Activated CD4-positive, alpha-beta T cell treated with anti-CD3 and anti-CD28 coated beads, Interleukin-2, Interleukin-4, amounts not matched to agents 100 ng/mL and 50 ng/mL, durations not matched to agents 16 hours and 8 hours (primary cell): ENCODE data around the gene SARDH.

Source experiments
- DNase-seq: peaks from one replicate; pipeline ENCODE4 v3.0.0-alpha.2; 2020; ENCODE audit warnings: low spot score

SARDH gene

DNA sequence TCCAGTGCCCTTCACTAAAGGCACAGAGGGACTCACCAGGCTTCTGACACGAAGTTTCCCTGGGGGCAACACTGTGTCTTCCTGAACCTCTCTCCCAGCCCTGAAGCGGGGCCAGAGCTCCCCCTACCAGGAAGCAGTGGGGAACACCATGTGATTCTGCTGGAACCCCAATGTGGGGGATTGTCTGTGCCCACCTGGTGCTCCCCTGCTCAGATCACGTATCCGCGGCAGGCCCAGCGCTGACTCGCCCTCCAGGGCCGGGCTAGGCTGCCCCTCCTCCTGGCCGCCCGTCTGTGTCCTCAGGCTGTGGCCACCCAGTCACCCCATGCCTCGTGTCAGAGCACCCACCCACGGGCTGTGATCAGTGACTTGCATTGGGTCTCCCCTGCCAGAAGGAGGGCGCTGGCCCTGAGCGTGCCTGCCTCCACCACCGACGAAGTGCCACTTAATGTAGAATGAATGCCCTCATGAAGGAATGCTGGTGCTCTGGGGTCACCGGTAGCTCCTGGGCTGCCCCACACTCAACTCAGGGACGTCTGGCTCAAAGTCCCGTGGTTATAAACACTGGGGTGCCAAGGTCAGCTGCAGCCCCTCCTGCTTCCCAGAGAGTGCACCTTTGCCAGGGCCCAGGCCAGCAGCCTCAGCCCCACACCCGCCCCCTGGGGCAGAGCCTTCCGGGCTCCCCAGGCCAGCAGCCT, 22.1 kb downstream of the SARDH start:
- DNase-seq, result no peak

DNA sequence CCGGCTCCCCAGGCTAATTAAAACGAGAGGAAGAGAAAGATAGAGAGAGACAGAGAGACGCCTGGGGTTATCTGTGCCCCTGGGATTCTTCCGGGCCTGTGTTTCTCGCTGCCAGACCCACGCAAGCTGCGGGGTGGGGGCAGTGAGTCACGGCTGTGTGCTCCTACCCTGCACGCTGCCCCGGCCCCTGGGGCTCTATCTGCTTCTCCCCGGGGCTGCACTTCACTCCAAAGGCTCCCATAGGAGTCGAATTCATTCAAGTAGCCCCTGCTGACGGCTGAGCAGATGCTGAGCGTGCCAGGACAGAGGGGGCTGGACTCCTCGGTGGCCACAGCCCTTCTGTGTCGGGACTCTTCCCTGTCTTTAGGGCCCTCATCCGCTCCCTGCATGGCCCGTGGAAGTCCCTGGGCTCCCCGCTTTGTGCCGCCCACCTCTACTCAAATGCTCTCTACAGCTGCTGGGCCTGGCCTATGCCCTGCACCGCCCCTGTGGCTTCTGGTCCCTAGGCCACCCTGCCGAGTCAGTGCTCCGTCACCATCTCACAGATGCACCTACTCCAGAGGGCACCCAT, 22.8 kb downstream of the SARDH start:
- DNase-seq, result no peak

DNA sequence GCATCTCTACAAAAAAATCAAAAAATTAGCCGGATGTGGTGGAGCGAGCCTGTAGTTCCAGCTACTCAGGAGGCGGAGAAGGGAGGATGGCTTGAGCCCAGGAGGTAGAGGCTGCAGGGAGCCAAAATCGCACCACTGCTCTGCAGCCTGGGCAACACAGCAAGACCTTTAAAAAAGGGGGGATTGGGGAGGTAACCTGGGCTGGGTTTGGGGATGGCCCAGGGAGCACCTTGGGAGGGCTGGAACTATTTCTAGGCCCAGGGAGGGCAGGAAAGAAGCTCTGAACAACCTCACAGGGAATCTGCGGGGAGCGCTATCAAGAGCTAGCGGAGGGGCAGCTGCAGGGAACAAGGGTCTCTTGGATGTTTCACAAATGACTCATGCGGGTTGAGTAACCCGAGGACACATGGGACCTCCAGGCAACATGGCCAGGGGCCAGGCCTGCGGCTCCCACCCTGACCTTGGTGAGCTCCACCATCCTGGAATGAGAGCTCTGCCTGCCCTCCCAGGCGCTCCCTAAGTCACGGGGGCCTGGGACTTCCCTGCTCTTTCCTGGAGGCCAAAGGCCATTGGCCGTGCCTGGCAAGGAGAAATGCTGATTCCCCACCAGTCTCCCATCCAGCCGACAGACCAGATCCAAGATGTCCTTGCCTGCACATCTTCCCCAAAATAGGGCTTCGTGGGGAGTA, 23.4 kb downstream of the SARDH start:
- DNase-seq, result no peak

DNA sequence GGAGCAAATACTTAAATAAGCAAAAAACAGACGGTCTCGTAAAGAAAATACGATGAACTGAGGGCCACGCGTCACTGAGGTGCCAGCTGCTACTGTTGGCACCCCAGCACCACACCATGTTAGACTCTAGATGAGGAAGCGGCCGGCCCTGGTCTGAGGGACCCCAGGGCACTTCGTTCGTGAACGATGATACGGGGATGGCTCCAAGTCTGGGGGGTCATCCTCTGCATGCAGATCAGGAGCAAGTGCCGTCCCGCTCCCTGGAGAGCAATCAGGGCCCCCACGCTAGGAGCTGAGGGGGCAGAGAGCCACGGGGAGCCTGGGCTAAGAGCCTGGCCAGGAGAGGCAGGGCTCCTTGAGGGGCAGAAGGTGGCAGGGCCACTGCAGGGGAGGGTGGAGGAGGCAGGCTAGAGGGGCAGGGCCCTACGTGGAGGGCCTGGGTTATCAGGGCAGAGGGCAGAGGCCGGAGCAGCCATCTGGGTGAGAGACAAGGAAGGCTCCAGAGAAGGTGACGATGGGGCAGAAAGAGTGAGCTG, 24.1 kb downstream of the SARDH start:
- no peak for DNase-seq

DNA sequence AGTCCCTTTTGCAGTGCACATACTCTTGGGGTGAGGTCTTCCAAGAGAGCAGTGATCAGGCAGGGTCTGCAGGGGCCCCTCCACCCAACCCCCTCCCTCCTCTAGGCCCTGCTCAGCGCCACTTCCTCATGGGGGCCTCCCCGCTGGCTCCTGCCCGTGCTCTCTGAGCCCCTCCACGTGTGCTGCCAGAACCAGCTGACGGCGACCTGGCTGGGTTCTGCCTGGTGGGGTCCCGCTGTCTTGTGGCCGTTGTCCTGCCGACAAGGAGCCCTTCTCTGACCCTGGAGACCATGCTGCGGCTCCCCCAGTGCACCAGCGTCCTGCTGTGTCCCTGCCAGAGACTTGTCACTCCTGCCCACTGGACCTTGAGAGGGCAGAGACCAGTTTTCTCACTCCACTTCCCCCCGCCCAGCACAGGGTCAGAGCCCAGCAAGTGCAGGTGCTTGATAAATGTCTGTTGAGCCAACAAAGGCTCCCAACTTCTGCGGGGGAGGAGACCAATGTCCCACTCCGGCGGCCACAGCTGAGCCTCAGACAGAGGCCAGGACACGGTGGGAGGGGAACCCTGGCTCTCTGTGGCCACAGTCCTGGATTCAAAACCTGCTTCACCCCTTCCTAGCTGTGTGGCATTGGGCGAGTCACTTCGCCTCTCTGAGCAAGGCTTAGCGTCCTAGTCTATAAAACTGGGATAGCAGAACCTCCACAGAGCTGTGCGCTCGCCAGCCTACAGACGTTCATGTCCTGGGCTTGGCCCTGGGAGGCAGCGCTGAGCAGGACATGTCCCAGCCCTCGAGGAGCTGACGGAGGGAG, 24.8 kb downstream of the SARDH start:
- no peak for DNase-seq

DNA sequence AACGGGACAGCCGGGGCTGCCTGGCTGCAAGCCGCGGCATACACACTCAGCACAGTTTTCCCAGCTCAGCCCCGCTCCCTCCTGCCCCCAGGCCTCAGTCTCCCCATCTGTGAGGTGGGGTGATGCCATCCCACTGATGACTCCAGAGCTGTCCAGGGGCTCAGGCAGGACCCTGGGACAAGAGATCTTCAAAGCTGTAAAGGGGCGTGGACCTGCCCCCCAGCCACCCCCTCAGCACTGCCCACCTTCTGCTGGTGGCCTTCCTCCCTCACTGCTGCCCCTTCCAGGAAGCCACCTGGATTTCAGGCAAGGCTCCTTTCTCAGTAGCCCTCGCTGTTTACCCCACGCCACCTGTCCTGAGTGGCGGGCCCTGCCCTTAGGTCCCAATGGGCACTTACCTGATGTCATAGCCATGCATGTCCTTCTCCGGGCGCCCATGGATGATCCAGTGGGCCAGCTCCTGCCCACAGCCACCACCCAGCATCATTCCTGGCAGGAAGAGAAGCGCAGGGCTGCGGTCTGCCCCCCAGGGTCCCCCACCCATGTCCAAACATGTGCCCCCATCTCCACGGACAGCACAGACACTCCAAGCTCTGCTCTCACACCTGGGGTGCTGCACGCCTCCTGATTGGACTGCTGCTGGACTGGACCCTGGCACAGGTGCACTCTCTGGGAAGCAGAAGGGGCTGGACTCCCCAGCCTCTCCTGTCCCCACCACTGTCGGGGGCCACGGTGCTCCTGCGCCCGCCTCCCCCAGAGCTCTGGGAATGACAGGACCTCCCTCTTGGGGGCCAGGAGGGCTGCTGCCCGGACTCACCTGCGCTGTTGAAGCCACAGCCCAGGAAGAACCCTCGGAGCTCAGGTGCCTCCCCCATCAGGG, 25.7 kb downstream of the SARDH start:
- no peak for DNase-seq

DNA sequence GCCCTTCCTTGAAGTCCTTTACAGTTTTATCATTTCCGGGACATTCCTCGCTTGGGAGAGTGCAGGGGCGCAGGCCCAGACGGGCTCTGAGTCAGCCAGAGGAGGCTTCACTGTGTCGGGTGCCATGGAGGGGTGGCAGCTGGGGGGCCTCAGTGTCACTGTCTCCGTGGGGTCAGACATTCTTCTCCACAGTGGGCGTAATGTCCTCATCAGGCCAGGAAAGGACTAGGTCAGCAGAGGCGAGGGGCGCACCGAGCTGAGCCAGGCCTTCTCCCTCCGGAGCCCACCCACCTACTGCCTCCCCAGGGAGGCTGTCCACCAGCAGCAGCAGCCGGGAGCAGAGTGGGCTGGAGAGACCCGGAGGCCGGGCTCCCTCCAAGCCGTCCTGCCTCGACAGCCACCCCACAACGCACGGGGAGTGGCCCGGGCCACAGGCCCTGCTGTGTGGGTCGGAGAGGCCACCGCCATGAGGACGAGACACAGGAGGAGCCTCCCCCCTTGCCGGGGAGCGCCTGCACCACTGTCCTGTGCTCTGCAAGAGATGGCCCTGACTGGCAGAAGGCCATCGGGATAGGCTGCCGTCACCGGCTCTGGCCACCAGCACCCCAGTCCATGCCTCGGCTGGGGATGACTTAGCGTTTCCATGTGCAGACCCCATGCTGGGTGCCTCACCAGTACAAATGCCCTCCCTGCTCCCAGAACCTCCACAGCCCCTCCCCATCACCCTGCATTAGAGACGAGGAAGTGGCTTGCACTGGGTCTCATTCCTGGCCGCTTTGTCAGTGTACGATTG, 26.5 kb downstream of the SARDH start:
- DNase-seq, result no peak

DNA sequence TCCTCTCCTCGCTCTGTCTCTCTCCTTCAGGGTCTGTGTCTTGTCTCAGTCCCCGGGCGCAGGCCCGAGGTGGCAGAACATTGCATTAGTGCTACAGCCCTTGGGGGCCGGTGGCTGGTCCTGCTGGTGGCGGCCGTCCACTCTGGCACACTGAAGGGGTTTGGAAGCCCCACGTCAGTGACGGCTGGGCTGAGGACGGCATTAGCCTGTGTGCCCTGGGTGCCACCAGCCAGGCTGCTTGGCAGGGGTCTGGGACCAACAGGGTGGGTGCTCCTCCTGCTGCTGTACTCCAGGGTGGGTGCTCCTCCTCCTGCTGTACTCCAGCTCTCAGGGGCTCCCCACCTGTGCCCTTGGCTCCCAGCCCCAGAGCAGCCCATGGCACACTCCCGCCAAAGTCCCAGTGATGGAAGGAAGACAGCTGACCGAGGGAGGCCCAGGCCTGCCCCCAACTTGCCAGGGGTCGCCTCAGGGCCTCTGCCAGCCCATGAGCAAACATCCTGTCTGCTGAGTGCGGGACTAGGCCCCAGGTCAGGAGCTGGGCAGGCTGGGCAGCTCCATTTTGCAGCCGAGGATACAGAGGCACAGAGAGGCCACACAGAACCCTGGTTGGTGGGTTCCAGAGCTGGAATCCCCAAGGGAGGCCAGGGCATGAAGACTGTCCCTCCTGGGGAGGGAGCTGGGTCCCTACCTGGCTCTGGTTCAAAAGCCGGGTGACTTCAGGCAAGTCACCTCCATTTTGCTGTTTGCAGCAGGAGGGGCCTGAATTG, 27.3 kb downstream of the SARDH start:
- DNase-seq, result no peak

DNA sequence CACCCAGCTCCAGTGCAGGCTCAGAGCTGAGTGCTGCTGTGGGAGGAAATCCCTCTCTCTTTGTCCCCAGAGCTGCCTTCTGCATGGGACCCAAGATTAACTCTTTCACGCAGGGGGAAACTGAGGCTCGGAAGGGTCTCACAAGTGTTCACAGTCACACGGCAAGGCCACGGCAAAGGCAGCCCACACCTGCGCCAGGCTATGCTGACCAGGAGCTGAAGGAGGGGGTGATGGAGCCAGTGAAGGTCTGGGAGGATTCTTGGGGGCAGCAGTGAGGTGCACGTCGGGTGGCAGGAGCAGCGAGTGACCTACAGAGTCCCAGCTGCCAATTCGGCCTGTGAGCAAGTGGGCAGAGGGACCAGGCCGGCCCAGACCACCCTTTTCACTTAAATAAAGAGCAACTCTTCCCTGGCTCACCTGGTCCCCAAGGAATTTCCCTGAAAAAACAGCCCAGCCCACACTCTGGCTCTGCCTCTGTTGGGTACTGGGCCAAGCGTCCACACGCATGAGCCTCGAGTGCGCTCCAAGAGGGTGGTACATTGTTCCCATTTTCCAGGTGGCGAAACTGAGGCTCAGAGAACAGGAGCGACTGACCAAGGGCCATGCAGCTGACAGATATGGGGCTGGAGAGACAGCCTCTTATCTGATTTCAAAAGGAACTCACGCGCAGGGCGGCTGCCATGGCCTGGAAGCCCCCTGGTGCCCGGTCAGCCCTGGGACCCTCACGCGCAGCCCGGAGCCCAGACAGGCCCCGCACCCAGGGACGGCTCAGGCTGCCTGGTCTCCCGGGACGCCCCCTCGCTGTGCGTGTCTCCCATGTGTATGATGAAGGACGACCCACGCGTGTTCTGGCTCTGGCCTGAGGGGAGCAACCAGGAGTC, 28.2 kb downstream of the SARDH start:
- DNase-seq, result no peak

DNA sequence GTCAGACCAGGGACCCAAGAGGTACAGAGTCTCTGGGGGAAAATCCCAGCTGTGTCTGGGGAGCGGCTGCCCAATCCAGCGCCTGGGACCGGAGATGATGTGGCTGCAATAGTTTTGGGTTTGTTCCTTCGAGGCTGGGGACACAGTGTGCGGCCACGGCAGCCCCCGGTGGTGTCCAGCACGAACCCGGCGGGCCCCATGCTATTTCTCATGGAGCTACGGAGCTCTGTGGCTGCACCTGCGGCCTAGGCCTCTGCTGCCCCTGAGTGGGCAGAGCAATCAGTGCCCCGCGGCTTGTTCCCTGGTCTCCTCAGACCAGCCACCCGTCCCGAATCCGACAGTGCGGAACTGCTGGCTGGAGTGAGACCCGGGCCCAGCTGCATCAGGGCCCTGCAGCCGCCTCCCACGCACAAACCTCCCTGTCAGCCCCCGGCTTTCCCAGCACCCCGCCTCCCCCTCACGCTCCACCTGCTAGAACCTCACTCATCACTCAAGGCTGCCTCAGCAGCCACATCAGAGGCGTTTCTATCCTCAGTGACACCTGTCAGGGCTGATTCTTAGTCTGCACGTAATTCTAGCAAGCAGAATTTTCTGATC, 29.0 kb downstream of the SARDH start:
- DNase-seq, result no peak

DNA sequence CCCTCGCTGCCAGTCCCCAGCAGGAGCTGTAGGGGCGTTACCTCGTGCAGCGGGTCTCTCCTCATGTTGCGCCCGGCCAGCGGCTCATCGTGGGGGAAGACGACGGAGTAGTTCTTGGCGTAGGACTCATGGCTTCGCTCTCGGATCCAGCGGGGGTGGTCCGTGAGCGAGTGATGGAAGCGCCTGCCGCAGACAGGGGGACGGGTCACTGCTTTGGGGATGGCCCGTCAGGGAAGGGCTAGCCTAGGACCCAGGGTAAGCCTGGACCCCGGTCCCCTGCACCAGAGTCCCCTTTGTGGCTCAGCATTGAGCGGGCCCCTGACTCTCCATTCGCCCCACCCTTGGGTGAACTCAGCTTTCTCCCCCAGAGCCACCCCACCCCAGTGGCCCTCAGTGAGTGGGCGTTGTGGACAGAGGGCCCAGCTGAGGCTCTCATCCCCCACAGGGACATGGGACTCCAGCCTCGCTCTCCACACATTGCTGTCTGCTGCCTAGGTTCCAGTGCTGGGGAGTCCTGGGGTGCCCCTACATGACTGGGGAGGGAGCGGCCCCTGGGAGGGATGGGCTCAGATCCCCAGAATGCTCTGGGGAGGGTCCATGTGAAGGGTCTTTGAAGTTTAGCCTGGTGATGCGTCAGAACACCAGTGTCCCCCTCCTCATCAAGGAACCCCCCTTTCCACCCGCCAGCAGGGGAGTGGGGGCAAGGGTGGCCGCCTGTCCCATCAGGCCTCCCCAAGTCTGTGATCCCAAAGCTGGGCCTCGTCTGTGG, 29.7 kb downstream of the SARDH start:
- no peak for DNase-seq

DNA sequence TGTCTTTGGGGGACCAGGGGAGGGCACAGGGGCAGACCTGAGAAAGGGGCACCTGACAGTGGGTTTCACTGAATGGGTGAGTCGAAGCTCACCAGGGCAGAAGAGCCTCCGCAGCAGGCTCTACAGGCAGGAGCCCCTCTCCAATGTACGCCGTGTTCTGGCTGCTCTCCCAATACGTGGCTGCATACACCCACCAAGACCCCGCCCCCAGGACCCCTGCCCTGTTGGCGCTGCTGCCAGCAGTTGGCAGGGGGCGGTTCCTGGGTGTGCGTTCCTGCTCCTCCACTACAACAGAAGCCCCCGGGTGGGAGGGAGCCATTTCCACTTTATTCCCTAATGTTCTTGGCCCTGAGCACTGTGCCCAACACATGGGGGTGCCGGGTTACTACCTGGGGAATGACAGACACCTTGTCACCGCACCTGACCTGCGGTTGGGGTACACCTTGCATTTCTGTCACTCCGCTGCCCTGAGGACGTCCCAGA, 30.3 kb downstream of the SARDH start:
- DNase-seq, result no peak

DNA sequence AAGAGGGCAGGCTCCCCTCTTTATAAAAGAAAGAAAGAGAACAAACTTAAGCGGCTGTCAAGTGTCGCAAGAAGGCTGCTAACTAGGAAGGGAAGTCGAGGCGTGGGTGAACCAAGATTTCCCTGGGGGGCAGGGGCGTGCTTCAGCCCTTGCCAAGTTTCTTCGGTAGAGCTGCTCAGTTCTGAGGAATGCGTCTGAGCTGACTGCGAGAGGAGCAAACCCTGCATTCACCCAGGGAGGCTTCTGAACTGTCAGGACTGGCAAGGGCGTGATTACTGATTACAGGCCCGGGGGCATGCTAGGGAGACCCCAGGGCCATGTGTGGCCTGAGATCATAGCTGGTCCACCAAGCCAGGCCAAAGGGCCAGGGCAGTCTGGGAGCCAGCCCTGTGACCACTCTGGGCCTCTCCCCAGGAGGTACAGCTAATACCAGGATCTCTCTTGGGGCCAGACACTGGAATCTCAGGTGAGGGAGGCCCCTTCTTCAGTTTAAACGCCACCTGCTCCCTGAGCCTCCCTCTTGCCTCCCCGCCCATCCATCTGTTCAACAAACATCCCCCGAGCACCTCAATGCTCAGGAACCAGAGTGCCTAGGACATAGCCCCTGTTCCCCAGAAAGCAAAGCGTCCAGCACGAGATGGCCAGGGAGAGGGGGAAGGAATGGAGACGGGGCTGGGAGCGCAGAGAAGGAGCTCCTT, 30.9 kb downstream of the SARDH start:
- no peak for DNase-seq

DNA sequence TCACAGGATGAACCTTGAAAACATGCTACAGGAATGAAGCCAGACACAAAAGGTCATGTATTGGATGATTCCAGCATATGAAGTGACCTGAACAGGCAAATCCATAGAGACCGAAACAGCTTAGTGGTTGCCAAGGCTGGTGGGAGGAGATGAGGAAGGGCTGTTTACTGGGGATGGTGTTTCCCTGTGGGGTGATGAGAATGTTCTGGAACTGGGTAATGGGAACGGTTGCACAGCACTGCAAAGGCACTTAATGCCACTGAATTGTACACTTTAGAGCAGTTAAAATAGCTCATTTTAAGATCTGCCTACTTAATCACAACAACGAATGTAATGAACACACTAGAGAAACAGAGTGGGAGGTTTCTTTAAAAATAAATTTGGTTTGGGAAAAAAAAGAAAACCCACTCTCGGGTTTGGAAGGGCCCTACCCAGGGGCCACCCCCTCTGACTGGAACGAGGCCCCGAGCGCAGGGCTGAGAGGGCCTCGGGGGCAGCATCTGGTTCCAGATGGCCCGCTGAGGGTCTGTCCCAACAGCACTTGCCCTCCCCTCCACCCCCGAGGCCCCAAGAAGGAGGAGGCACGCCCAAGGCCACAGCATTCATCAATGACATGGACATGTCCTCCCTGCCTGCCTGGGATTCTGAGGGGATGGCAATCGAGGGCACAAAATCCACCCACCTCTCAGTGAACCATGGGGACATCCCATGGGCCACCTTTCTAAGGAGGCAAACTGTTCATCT, 31.7 kb downstream of the SARDH start:
- no peak for DNase-seq

DNA sequence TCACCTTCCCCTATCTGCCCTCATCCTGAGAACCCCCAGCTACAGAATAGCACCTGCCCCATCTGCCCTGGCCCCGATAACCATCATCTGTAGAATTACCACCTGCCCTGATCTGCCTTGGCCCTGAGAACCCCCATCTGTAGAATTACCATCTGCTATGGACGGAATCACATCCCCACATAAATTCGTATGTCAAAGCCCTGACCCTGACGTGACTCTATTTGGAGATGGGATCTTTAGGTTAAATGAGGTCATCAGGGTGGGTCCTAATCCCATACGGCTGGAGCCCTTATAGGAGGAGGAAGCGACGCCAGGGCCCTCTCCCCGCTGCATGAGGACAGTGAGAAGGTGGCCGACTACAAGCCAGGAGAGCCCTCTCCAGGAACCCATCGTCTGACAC, 32.6 kb downstream of the SARDH start:
- no peak for DNase-seq

DNA sequence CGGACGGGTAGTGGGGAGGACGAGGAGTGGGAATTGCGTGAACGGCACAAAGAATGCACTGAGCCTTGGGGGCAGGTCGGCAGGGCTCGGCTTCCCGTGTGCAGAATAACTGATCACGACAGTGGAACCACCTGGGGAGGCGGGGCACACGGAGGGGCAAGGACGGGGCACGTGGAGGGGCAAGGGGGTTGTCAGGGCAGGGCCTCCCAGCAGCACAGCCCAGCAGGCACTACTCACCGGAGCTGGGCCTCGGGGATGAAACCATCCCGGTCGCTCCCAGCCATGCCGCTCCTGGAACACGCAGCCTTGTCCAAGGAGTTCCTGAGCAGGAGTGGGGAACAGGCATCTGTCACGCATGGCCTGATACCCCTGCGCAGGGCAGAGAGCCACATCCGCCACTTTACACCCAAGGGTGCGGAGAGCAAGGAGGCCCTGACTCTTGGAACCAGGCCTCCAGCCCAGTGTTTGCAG, 33.4 kb downstream of the SARDH start:
- DNase-seq, result no peak
